ENCODE measurements around the gene C9orf40. TPM values are rescaled to one million over a fixed set of nuclear protein-coding genes. Genes with fewer than 3 reads are reported as not detected.

The C9orf40 gene, protein sequence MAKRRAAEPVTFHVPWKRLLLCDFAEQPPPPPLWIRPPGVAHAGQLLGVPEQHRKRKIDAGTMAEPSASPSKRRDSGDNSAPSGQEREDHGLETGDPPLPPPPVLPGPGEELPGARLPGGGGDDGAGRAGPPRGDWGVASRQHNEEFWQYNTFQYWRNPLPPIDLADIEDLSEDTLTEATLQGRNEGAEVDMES
- total RNA-seq, result 7.2 TPM

DNA sequence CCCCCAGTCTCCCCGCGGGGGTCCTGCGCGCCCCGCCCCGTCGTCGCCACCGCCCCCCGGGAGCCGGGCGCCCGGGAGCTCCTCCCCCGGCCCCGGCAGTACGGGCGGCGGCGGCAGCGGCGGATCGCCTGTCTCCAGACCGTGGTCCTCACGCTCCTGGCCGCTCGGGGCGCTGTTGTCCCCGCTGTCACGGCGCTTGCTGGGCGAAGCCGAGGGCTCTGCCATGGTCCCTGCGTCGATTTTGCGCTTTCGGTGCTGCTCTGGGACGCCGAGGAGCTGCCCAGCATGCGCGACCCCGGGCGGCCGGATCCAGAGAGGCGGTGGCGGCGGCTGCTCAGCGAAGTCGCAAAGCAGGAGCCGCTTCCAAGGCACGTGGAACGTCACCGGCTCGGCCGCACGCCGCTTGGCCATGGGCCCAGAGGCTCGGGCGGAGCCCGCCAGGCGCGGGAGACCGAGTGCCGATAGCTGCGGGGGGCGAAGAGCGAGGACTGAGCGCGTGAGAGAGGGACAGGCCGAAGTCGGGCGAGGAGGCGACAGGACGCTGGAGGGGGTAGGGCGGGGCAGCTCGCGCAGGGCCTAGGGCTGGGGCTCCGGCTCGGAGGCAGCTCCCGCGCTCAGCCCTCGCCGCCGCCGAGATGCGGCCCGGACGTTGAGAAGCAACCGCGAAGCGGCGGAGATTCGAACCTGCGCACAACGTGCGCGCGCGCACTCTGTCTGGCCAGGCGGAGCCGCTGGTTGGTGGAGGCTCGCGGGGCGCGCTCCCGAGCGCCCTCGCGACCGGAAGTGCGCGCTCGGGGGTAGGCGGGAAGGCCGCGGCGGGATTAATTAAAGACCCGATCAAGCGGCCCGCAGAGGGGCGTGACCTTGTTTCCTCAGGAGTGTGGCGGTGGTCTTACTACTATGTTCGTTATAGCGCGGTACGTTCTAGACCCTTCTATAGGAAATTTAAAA lies at the start of gene C9orf40:
TSS of gene C9orf40 (minus strand) at position 712 of the 951 bp plus-strand sequence. CDS start at position 411, 301 bp downstream.

Other genes starting within 250 kb of the C9orf40 start
- gene TRPM6, start 65.0 kb downstream of the C9orf40 start, total RNA-seq, result 0.44 TPM
- 63.8 TPM for gene CARNMT1, start 75.4 kb upstream of the C9orf40 start, total RNA-seq
- 28.4 TPM for gene NMRK1, start 135.2 kb upstream of the C9orf40 start, total RNA-seq
- 24.8 TPM for gene OSTF1, start 135.6 kb upstream of the C9orf40 start, total RNA-seq